ENCODE results near the gene PTPRU. TPM values are rescaled to one million over a fixed set of nuclear protein-coding genes. Genes with fewer than 3 reads are reported as not detected.
"Not testable (repeated sequence)": the region's sequence is repeated elsewhere in the genome, so short reads cannot be mapped to it uniquely, and the experiment has no call there.

The PTPRU gene
- total RNA-seq, 1 donor from 2014 or later: 0.47 TPM

DNA sequence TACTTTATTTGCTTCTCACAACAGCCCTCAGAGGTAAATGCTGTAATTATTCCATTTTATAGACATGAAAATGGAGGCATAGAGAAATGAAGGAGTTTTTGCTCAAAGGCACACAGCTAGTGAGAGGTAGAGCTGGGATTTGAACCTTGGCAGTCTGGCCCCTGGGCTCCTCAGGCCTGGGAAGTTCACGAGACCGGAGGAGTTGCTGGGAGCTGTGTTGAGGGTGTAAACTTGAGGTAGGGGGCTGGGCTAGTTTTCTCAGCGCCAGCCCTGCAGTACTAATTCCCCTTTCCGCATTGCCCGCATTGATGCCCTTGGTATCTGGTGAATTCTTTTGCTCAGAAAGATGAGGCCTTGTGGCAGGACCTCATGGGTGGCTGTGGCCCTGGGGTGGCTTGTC, 73.3 kb downstream of the PTPRU start:
- no peaks in the 10 kb centered on the region for H3K9me3 Mint-ChIP-seq
- no peak overlapping the region for H3K27ac Mint-ChIP-seq
- H3K36me3 Mint-ChIP-seq (ENCODE audit: low read depth): no peaks in the 10 kb centered on the region
- H3K27me3 Mint-ChIP-seq: no peaks in the 10 kb centered on the region
- H3K4me1 Mint-ChIP-seq: no peaks in the 10 kb centered on the region
- H3K4me3 Mint-ChIP-seq: no peak overlapping the region
- intact Hi-C loops (cut with micrococcal nuclease): no loop called here
- no peak for DNase-seq

- H3K9me3 Mint-ChIP-seq: no peaks in the 10 kb centered on the region
- no peaks in the 10 kb centered on the region for H3K27me3 Mint-ChIP-seq
- intact Hi-C loops (cut with micrococcal nuclease): no loop called here
- H3K27ac Mint-ChIP-seq: no peak overlapping the region
- no peak for DNase-seq
- H3K4me3 Mint-ChIP-seq: no peak overlapping the region
- no peaks in the 10 kb centered on the region for H3K4me1 Mint-ChIP-seq
- no peaks in the 10 kb centered on the region for H3K36me3 Mint-ChIP-seq (ENCODE audit: low read depth)
Measured at GRCh38 chr1:29310616-29311180, 74.4 kb downstream of the PTPRU start.

DNA sequence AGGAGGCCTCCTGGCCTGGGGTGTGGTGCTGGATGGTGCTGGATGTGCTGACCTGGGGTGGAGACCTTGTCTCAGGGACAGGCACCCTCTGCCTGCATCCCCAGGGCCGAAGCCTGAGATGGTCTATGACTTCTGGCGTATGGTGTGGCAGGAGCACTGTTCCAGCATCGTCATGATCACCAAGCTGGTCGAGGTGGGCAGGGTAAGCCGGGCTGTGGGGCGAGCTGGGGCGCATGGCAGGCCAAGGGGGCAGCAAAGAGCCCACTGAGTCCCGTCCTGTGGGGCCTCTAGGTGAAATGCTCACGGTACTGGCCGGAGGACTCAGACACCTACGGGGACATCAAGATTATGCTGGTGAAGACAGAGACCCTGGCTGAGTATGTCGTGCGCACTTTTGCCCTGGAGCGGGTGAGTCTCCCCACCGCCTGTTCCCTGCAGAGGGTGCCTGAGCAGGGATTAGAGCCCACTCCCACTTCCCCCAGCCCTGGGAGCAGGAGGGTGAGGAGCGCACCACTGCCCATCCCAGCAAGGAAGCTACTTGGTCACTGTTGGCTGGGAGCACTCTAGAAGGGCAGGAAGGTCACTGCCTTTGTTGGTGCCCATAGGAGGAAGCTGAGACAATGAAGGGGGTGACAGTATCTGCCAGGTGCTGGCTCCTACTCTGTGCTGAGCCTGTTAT, 75.2 kb downstream of the PTPRU start:
- no peaks in the 10 kb centered on the region for H3K36me3 Mint-ChIP-seq (ENCODE audit: low read depth)
- H3K27ac Mint-ChIP-seq: no peak overlapping the region
- no peaks in the 10 kb centered on the region for H3K4me1 Mint-ChIP-seq
- no peak for DNase-seq
- intact Hi-C loops (cut with micrococcal nuclease): no loop called here
- no peaks in the 10 kb centered on the region for H3K27me3 Mint-ChIP-seq
- H3K4me3 Mint-ChIP-seq: no peak overlapping the region
- H3K9me3 Mint-ChIP-seq: no peaks in the 10 kb centered on the region

DNA sequence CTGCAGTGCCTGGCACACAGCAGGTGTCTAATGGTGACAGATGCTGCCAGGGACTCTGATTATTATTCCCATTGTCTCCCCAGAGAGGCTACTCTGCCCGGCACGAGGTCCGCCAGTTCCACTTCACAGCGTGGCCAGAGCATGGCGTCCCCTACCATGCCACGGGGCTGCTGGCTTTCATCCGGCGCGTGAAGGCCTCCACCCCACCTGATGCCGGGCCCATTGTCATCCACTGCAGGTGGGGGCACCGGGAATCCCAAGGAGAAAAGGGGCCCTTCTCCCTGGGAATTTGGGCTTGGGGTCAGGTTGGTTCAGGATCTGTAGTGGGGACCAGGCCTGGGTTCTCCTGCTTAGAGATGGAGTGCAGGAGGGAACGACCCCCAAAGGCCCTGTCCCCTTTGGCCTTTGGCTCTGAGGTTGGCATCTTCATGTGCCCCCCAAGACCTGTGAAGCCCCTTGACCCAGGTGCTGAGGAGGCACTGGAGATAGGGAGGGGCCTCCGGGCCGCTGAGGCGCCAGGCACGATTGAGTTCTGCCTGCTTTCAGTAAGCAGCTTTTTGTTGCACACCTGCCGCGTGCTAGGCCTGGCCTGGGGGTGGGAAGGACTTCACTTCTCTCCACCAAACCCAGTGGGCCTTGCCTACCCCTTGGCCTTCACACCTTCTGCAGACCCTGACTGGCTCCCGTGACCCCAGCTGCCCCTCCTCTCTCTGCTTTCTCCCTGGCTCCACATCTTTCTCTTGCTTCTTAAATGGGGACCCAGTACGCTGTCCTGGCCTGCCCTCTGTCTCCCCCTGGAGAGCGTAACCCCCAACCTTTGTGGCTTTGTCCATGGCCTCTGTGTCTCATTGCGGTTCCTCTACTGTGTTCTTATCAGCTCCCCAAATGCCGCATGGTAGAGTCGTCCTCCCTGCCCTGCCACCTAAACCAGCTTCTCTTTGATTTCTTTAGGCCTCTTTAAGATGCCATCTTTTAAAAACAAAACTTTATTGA, 76.4 kb downstream of the PTPRU start:
- intact Hi-C loops (cut with micrococcal nuclease): no loop called here
- Mint-ChIP-seq H3K27me3 (no peaks in the 10 kb centered on the region), H3K36me3 (ENCODE audit: low read depth) (no peaks in the 10 kb centered on the region), H3K27ac (no peak overlapping the region), H3K9me3 (no peaks in the 10 kb centered on the region), H3K4me1 (no peaks in the 10 kb centered on the region), H3K4me3 (no peak overlapping the region)
- no peak for DNase-seq

GRCh38 chr1:29314685-29315084, 78.4 kb downstream of the PTPRU start:
- H3K27ac Mint-ChIP-seq; intact Hi-C loops (cut with micrococcal nuclease); H3K9me3 Mint-ChIP-seq: not testable (repeated sequence)

DNA sequence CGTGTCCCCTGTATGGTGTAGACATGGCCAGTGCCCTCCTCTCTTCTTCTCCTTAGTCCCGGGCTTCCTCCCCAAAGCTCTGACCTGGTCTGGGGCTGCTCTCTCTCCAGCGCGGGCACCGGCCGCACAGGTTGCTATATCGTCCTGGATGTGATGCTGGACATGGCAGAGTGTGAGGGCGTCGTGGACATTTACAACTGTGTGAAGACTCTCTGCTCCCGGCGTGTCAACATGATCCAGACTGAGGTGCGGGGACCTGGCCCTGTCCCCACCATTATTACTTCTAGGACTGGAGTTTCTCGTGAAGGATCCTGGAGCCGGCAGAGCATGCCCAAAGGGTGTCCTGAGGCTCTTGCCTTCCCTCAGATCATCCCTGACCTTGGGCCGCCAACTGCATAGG, 78.9 kb downstream of the PTPRU start:
- Mint-ChIP-seq H3K4me3 (no peak overlapping the region), H3K4me1 (no peaks in the 10 kb centered on the region), H3K36me3 (ENCODE audit: low read depth) (no peaks in the 10 kb centered on the region), H3K27ac (no peak overlapping the region), H3K27me3 (no peaks in the 10 kb centered on the region), H3K9me3 (no peaks in the 10 kb centered on the region)
- no peak for DNase-seq
- intact Hi-C loops (cut with micrococcal nuclease): no loop called here

More at GRCh38 chr1:29314685-29315084, 78.4 kb downstream of the PTPRU start:
- H3K27me3 Mint-ChIP-seq; H3K36me3 Mint-ChIP-seq (ENCODE audit: low read depth); H3K4me1 Mint-ChIP-seq; H3K4me3 Mint-ChIP-seq; DNase-seq: not testable (repeated sequence)

DNA sequence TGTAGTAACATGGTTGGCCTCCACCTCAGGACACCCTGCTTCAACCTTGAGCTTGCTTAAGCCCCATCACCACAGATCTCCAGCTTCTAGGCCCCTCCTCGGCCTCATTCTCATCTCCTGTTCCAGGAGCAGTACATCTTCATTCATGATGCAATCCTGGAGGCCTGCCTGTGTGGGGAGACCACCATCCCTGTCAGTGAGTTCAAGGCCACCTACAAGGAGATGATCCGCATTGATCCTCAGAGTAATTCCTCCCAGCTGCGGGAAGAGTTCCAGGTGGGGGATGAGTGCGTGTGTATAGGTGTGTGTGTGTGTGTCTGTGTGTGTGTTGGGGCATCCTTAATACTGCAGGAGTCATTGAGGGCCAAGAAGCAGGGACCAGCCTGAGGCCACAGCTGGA, 79.6 kb downstream of the PTPRU start:
- Mint-ChIP-seq H3K36me3 (ENCODE audit: low read depth) (no peaks in the 10 kb centered on the region), H3K4me3 (no peak overlapping the region), H3K9me3 (no peaks in the 10 kb centered on the region), H3K27ac (no peak overlapping the region), H3K27me3 (no peaks in the 10 kb centered on the region), H3K4me1 (no peaks in the 10 kb centered on the region)
- no peak for DNase-seq
- intact Hi-C loops (cut with micrococcal nuclease): no loop called here

- Mint-ChIP-seq H3K27me3 (no peaks in the 10 kb centered on the region), H3K4me3 (no peak overlapping the region), H3K4me1 (no peaks in the 10 kb centered on the region), H3K36me3 (ENCODE audit: low read depth) (no peaks in the 10 kb centered on the region), H3K27ac (no peak overlapping the region), H3K9me3 (no peaks in the 10 kb centered on the region)
- no peak for DNase-seq
- intact Hi-C loops (cut with micrococcal nuclease): no loop called here
Measured at GRCh38 chr1:29317063-29317915, 81.0 kb downstream of the PTPRU start.

GRCh38 chr1:29317916-29318530, 81.7 kb downstream of the PTPRU start:
- Mint-ChIP-seq H3K4me1 (no peaks in the 10 kb centered on the region), H3K9me3 (no peaks in the 10 kb centered on the region), H3K27ac (no peak overlapping the region), H3K27me3 (no peaks in the 10 kb centered on the region), H3K36me3 (ENCODE audit: low read depth) (no peaks in the 10 kb centered on the region), H3K4me3 (no peak overlapping the region)
- intact Hi-C loops (cut with micrococcal nuclease): no loop called here
- DNase-seq: no peak

DNA sequence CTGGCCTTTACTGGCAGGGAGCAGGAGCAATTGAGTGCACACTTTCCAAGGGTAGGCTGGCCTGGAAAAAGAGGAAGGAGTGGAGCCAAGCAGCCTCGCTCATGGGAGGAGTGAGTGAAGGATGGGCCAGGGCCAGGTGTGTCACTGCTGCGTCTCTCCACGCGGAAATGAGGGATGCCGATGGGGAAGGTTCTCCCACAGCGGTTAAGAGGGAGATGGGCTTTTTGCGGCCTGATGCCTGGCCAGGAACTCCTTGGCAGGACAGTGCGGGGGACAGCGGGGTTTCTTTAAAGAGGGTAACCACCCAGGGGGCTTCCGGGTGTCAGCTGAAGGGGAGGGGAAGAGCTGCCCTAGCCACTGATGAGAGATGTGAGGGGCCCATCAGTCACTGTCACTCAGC, 82.4 kb downstream of the PTPRU start:
- Mint-ChIP-seq H3K27me3 (no peaks in the 10 kb centered on the region), H3K4me1 (no peaks in the 10 kb centered on the region), H3K4me3 (no peak overlapping the region), H3K36me3 (ENCODE audit: low read depth) (no peaks in the 10 kb centered on the region), H3K9me3 (no peaks in the 10 kb centered on the region), H3K27ac (no peak overlapping the region)
- no peak for DNase-seq
- intact Hi-C loops (cut with micrococcal nuclease): no loop called here

DNA sequence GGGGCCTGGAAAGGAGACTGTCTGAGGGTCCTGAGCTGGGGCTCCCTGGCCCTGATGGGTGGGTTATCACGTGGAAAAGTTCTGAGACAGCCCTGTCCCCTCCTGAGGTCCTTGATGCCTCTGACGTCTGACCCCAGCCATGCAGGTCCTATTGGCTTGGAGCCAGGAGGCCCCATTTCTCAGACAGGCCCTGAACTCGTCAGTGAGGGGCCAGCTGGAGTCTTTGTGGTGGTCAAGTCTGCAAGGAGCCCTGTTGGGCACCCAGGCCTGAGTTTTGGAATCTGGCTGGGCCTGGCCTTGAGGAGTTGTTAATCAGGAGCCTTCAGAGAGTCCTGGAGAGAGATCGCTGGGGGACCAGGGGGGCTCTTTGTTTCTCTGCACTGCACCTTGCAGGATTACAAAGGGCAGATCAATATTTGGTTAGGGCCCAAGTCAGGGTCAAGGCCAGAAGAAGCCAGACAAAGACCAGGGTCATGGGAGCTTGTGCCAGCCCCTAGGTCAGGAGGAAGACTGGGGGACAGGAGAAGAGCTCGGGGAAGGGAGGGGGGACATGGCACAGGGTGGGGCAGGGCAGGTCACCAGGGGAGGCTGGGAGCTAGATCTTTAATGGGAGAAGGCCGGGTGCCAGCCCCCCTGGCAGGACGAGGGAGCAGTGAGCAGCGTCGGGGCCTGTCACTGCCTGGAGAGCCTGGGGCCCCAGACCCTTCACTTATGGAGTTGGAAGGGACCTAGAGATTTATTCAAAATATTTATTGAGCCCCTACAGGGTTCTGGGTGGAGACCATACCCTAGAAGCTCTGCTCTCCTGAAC, 83.2 kb downstream of the PTPRU start:
- Mint-ChIP-seq H3K9me3 (no peaks in the 10 kb centered on the region), H3K4me1 (no peaks in the 10 kb centered on the region), H3K27ac (no peak overlapping the region), H3K27me3 (no peaks in the 10 kb centered on the region), H3K4me3 (no peak overlapping the region), H3K36me3 (ENCODE audit: low read depth) (no peaks in the 10 kb centered on the region)
- DNase-seq: no peak
- intact Hi-C loops (cut with micrococcal nuclease): no loop called here

- Mint-ChIP-seq H3K9me3 (no peaks in the 10 kb centered on the region), H3K4me1 (no peaks in the 10 kb centered on the region), H3K36me3 (ENCODE audit: low read depth) (no peaks in the 10 kb centered on the region), H3K4me3 (no peak overlapping the region), H3K27me3 (no peaks in the 10 kb centered on the region), H3K27ac (no peak overlapping the region)
- DNase-seq: no peak
- intact Hi-C loops (cut with micrococcal nuclease): no loop called here
Measured at GRCh38 chr1:29320156-29320940, 84.0 kb downstream of the PTPRU start.

All from activated CD4-positive, alpha-beta T cell treated with anti-CD3 and anti-CD28 coated beads, Interleukin-2, amount 10 ng/mL, durations not matched to agents 24 days and 14 days (primary cell).